Heart left ventricle (tissue), 16 donors: ENCODE data around the gene NOL4. TPM values are rescaled to one million over a fixed set of nuclear protein-coding genes. Genes with fewer than 3 reads are reported as not detected.
A peak's percentile ranks its signal among the peaks of the same experiment; 100 is the strongest.
"Not testable (repeated sequence)": the region's sequence is repeated elsewhere in the genome, so short reads cannot be mapped to it uniquely, and the experiment has no call there.

Experiments
- ATAC-seq, 4 donors: fragments of 200-7000 bp; cut with Tn5 transposase; one replicate each; pipeline ENCODE4 v1.9.1; 2020 to 2022; ENCODE audit warnings: moderate library complexity in 4 of 4, mild to moderate bottlenecking in 3 of 4, moderate number of reproducible peaks in 1 of 4
- DNase-seq, 5 donors: peaks; one replicate each; pipeline ENCODE4 v3.0.0-alpha.2; 2020
- H3K27ac ChIP-seq, 12 donors: fragments of 200-600 bp; sonication (generic) in 4 of 12; one replicate each; pipeline versions ENCODE4 v1.5.0 to v1.8.0; 2016 to 2022; ENCODE audit warnings: mild to moderate bottlenecking in 2 of 12
- H3K27me3 ChIP-seq, 9 donors: fragments of 200-600 bp; sonication (generic) in 2 of 9; one replicate each; pipeline versions ENCODE4 v1.5.1 to v1.8.0; 2016 to 2022; ENCODE audit warnings: mild to moderate bottlenecking in 3 of 9
- H3K36me3 ChIP-seq, 9 donors: fragments of 200-600 bp; sonication (generic) in 2 of 9; one replicate each; pipeline versions ENCODE4 v1.5.0 to v1.8.0; 2018 to 2022; ENCODE audit warnings: mild to moderate bottlenecking in 2 of 9
- H3K4me1 ChIP-seq, 12 donors: fragments of 200-600 bp; sonication (generic) in 4 of 12; one replicate each; pipeline versions ENCODE4 v1.5.0 to v1.8.0; 2016 to 2022; ENCODE audit warnings: mild to moderate bottlenecking in 3 of 12
- H3K4me3 ChIP-seq, 12 donors: fragments of 200-600 bp; sonication (generic) in 4 of 12; one replicate each; pipeline versions ENCODE4 v1.5.0 to v1.8.0; 2017 to 2022; ENCODE audit warnings: mild to moderate bottlenecking in 9 of 12, moderate library complexity in 4 of 12
- H3K9me3 ChIP-seq, 12 donors: fragments of 200-600 bp; sonication (generic) in 4 of 12; one replicate each; pipeline versions ENCODE4 v1.5.0 to v1.8.0; 2016 to 2022; ENCODE audit warnings: mild to moderate bottlenecking in 1 of 12
- CTCF ChIP-seq, 12 donors: fragments of 200-600 bp; sonication (generic) in 4 of 12; IDR thresholded peaks; one replicate each; pipeline versions ENCODE4 v1.5.0 to v1.8.0; 2018 to 2022; ENCODE audit warnings: antibody characterized with exemption in 12 of 12, mild to moderate bottlenecking in 5 of 12
- POLR2A ChIP-seq, 2 donors: fragments of 450-650 bp; IDR thresholded peaks; one replicate each; pipeline ENCODE4 v1.6.1; 2017; ENCODE audit warnings: antibody characterized with exemption in 2 of 2, mild to moderate bottlenecking in 2 of 2, moderate library complexity in 2 of 2
- WGBS, 4 donors: extraction: QIAGEN DNeasy Blood & Tissue Kit in 2 of 4; methylation state at CpG; one replicate each; pipeline versions ENCODE4 v1.1.5 to v1.1.7; 2013 to 2018; 5-methylcytosine and 5-hydroxymethylcytosine counted together
- intact Hi-C, 10 donors: fragments of 100-400 bp; cut with DNase I; formaldehyde crosslinking; loops; one replicate each; pipeline versions ENCODE4 v1.11.1 to v1.14.2; 2022
- long read RNA-seq, 3 donors: library from polyadenylated mRNA; unstranded; transcript quantifications; one replicate each; pipeline ENCODE4 v2.0.0, GENCODE V29; 2020 to 2021
- polyA plus RNA-seq, 2 donors: library from polyadenylated mRNA; stranded (reverse); fragments of 200-250 nt; gene quantifications; one replicate each; pipeline ENCODE4 v1.2.3, GENCODE V29; 2013
- total RNA-seq, 9 donors: library from RNA; depleted of rRNA in 2 of 9; stranded (reverse); fragments of >200 nt in 2 of 9; fragmentation: NEBNext Ultra II Directional in 3 of 9; extraction: Animal tissue kit (Norgen Biotek cat#: 25700) in 3 of 9; gene quantifications; one replicate each; pipeline versions ENCODE4 v1.1.0 to v1.2.4, GENCODE V29; 2016 to 2023
- donor health status: ischemic (EF 13 %, LVEDD 7.1; RV severe dilation, severe dysfunction).
- donor health status: healthy with polysubstance abuse.
- donor health status: DM: no; HTN: yes; CAD: no.
- donor health status: DM: no; HTN: no; CAD: no.
- donor health status: ischemic (EF 25% LVEDD 6.9; RV normal size, moderate dysfunction).
- donor health status: ischemic (EF 25% LVEDD 5.7; RV mildly dilated, moderate dysfunction).
- donor health status: healthy.
- donor health status: DM: yes; HTN: yes; CAD: no.
- donor health status: ischemic (EF 35%, LVEDD 5.7; RV mildly dilated, moderate dysfunction).
- donor health status: nonischemic (EF 11% LVEDD 7.7; RV severe dilation, severe dysfunction).
- donor health status: DM: yes; HTN: yes; CAD: no.
- donor health status: PGD.
- donor health status: ischemic (EF 29% LVEDD 5.4; RV normal size, mild dysfunction).
- donor health status: nonischemic (EF 23%, LVEDD 6.1; RV moderate dilation, normal function).

NOL4 gene, protein sequence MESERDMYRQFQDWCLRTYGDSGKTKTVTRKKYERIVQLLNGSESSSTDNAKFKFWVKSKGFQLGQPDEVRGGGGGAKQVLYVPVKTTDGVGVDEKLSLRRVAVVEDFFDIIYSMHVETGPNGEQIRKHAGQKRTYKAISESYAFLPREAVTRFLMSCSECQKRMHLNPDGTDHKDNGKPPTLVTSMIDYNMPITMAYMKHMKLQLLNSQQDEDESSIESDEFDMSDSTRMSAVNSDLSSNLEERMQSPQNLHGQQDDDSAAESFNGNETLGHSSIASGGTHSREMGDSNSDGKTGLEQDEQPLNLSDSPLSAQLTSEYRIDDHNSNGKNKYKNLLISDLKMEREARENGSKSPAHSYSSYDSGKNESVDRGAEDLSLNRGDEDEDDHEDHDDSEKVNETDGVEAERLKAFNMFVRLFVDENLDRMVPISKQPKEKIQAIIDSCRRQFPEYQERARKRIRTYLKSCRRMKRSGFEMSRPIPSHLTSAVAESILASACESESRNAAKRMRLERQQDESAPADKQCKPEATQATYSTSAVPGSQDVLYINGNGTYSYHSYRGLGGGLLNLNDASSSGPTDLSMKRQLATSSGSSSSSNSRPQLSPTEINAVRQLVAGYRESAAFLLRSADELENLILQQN
- total RNA-seq (1 to 10 TPM in 1 of 9 donors, under 1 TPM in 3, not detected in 5; 0.07 to 1.0 (median 0.20) TPM), polyA plus RNA-seq (under 1 TPM in 1 of 2 donors, not detected in 1; 0.06 TPM)
- long read RNA-seq, donor 1 = 0 reads
- long read RNA-seq, donor 2, partial matches to known transcripts = 1 of 1 reads
- long read RNA-seq, donor 2, other reads (novel, unspliced or antisense) = 0 of 1 reads
- long read RNA-seq, donor 3 = 0 reads

DNA sequence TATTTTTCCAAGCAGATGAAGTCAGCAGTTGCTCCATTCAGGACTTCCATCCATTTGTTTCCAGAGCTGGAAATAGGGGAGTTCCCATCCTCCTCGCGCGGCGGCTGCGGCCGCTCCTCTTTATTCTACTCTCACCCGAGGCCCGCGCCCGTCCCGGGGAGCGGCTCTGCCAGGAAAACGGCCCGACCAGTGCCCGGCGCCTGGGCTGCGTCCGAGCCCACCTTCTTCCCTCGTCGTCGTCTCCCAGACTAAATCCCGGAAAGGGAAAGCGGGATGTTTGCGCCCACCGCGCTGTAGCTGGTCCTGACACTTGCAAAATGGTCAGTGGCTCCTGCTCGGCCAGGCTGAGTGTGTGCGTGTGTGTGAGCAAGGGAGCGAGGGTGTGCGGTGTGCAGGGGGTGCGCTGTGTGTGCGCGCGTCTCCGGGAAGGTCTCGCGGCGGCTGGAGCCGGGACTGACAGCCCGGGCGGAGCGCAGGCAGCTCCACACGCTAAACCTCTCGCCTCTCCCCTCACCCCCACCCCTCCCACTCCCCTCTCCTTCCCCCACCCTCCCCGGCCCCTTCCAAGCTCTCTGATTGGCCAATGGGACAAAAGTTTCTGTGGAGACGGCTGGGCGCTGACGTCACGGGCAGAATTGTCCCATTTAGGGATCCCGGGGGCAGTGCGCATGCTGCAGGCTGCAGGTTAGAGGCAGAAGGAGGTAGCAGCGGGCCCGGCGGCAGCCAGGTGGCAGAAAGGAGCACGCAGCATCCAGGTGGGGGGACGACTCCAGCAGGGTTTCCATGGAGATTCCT is at the start of gene NOL4:
NOL4 (minus strand) TSS at position 491 of the 795 bp plus-strand sequence. CDS start 1,660 bp downstream, outside the sequence.
- Histone ChIP-seq H3K4me1 (peaks cover 0 to 35% (median 13%) of the 10 kb centered on the region in 12 donors), H3K27me3 (peaks cover 12 to 84% (median 51%) of the 10 kb centered on the region in 9 donors), H3K36me3 (no peaks in the 10 kb centered on the region), H3K4me3 (peak within 1 kb of the TSS; percentile 24 to 59 (median 50)), H3K9me3 (no peaks in the 10 kb centered on the region), H3K27ac (peak within 1 kb of the TSS in 1 of 12 donors; percentile 24)
- intact Hi-C loops = no loop called here
- DNase-seq = peak in 3 of 5 donors; percentile 15 to 68 (median 57)
- TF ChIP-seq CTCF (IDR thresholded peaks at IDR 0.05) = peak in 5 of 12 donors; percentile 8 to 38 (median 26)
- TF ChIP-seq POLR2A (IDR thresholded peaks at IDR 0.05) = no peak
- WGBS, 4 donors = 0 to 3% (median 1%) methylated on average over 12 to 56 of the region's 56 CpGs
- ATAC-seq = peak in 3 of 4 donors; percentile 50 to 76 (median 57)

- 76 to 86% (median 79%) methylated on average over 2 of the region's 2 CpGs for WGBS, 4 donors
- intact Hi-C loops = loop anchor here in 1 of 10 donors (10.0 kb wide), 1 partner anchor 61 kb away; no protein-coding TSS in a partner anchor
- H3K4me1 ChIP-seq, H3K27me3 ChIP-seq, H3K27ac ChIP-seq, DNase-seq, ATAC-seq, H3K36me3 ChIP-seq, H3K4me3 ChIP-seq: not testable (repeated sequence)
- peaks cover 0 to 12% (median 0%) of the 10 kb centered on the region in 12 donors for H3K9me3 ChIP-seq
Measured at GRCh38 chr18:34266029-34266428, 41.3 kb upstream of the NOL4 start.

DNA sequence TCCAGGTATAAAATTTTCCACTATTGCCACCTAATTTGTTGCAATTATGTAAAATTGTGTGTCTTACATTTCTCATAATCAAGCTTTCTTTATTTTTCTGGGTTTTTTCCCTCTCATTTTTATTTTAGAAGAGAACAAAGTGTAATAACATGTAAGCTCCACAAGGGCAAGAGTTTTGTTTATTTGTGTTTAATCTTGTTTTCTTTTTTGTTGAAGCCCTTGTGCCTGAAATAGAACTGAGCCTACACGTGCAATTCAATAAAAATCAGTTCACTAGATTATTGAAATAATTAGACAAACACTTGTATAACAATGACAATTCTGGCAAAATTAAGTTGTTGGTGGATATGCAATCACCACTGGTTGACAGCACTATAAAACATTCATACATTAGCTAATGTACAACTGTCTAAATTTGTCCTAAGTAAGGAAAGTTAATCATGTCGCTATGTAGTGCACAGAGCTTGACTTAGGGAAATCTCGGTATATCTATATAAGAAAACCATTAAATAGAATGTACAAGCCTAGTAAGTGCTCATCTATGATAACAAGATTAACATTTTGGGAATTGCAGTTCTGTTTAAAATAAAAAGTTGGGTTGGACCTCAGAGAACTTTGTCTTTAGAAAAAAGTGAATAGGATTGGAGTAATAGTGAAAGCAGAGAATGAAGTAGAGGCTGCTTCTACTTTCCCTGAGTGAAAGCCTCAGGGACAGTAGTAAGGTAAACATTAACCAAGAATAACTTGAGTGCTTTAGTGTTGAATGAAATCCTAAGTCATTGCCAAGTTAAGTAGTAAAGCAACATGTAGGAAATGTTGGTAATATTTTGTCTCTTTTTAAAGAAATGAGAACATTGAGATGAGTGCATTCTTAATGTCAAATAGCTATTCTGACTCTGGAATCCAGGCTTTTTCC is 37.4 kb upstream of the NOL4 start:
- ATAC-seq = no peak
- H3K27me3 ChIP-seq = no peaks in the 10 kb centered on the region
- intact Hi-C loops = loop anchor here in 1 of 10 donors (10.0 kb wide), 1 partner anchor 57 kb away; no protein-coding TSS in a partner anchor
- no peak overlapping the region for H3K4me3 ChIP-seq
- no peak overlapping the region for H3K27ac ChIP-seq
- H3K9me3 ChIP-seq = peaks cover 0 to 14% (median 0%) of the 10 kb centered on the region in 12 donors
- DNase-seq = no peak
- TF ChIP-seq CTCF (IDR thresholded peaks at IDR 0.05) (peak in 1 of 12 donors; percentile 27), POLR2A (IDR thresholded peaks at IDR 0.05) (no peak)
- no peaks in the 10 kb centered on the region for H3K36me3 ChIP-seq
- no peaks in the 10 kb centered on the region for H3K4me1 ChIP-seq
- 74 to 80% (median 77%) methylated on average over 3 of the region's 3 CpGs for WGBS, 4 donors
